ENCODE results near the gene UHRF2.
"Not testable (repeated sequence)": the region's sequence is repeated elsewhere in the genome, so short reads cannot be mapped to it uniquely, and the experiment has no call there.

UHRF2 gene

DNA sequence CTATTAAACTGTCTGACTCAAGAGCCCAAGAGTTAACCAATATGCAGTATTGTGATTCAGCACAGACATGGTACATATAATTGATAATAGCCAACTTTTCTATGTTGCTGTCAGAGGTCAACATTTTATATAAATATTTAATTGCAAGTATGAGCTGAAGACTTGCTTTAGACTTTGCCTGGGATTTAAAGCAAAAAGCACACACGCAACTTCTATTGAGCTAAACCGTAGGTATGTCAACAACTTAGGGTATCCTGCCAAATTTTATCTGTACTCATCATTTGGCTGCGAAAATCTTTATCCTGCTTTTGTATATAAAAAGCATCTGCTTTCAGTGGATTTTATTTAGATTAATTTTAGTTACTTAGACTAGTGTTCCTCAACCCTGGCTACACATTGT is 27.4 kb downstream of the UHRF2 start:
- Histone ChIP-seq H3K36me3 (peaks cover 32 to 99% (median 89%) of the 10 kb centered on the region in 11 experiments), H3K4me2 (no peak overlapping the region), H3K27ac (no peak overlapping the region), H3K4me1 (peaks cover 0 to 23% (median 6%) of the 10 kb centered on the region in 10 experiments; a peak in 9 of 20 replicates), H3K9ac (no peak overlapping the region), H3K4me3 (no peak overlapping the region), H4K20me1 (peaks cover 58 to 100% (median 100%) of the 10 kb centered on the region in 11 experiments), H3K9me3 (replicated peaks in 1 of 11) (no peaks in the 10 kb centered on the region), H3K27me3 (no peaks in the 10 kb centered on the region)
- no peak for TF ChIP-seq Cebpa-rat (IDR thresholded peaks at IDR 0.05)

DNA sequence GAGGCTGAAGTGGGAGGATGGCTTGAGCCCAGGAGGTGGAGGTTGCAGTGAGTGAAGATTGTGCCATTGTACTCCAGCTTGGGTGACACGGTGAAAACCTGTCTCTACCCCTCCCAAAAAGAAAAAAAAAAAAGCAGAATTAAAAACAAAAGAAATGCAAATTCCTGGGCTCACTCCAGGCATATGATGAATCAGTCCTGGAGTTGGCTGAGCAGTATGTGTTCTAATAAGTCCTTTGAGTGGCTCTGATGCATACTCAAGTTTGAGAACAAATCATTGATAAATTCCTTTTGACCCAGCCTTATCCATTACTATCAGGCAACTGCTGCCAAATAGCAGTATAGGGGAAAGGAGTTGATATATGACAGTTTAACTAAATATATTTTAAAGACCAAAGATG is 28.3 kb downstream of the UHRF2 start:
- Histone ChIP-seq H3K27ac (no peak overlapping the region), H3K4me3 (no peak overlapping the region), H3K27me3 (no peaks in the 10 kb centered on the region), H4K20me1 (peaks cover 66 to 100% (median 100%) of the 10 kb centered on the region in 11 experiments), H3K9me3 (replicated peaks in 1 of 11) (no peaks in the 10 kb centered on the region), H3K36me3 (peaks cover 38 to 99% (median 89%) of the 10 kb centered on the region in 11 experiments), H3K4me2 (no peak overlapping the region), H3K9ac (no peak overlapping the region), H3K4me1 (peaks cover 0 to 23% (median 6%) of the 10 kb centered on the region in 10 experiments; a peak in 9 of 20 replicates)
- TF ChIP-seq Cebpa-rat (IDR thresholded peaks at IDR 0.05): no peak

DNA sequence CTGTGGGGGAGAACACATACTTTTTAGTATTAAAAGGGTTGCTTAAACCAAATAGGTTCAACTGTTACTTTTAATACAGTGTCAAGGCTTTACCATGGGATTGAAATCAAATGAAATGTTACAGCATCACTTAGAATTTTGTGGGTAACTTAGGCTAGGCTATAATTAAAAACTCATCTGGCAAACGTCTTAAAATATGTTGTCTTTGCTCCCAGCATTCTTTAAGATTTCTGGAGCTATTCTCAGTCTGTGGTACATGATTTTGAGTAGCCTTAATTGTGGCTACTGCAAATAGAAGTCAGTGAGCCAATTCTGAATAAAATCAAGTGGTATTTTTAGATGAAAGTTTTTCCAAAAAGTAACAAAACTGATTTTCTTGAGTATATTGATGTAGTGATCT is 30.7 kb downstream of the UHRF2 start:
- H3K4me3 ChIP-seq: no peak overlapping the region
- H3K27me3 ChIP-seq: no peaks in the 10 kb centered on the region
- H4K20me1 ChIP-seq: peaks cover 51 to 100% (median 100%) of the 10 kb centered on the region in 11 experiments
- no peak for TF ChIP-seq Cebpa-rat (IDR thresholded peaks at IDR 0.05)
- no peak overlapping the region for H3K27ac ChIP-seq
- H3K36me3 ChIP-seq: peaks cover 28 to 99% (median 87%) of the 10 kb centered on the region in 11 experiments
- H3K9me3 ChIP-seq (replicated peaks in 1 of 11): no peaks in the 10 kb centered on the region
- peak overlapping the region in 2 of 11 experiments; percentile 52 to 70; a peak in 3 of 22 replicates for H3K4me2 ChIP-seq
- no peak overlapping the region for H3K9ac ChIP-seq
- peaks cover 0 to 20% (median 4%) of the 10 kb centered on the region in 10 experiments; a peak in 8 of 20 replicates for H3K4me1 ChIP-seq

DNA sequence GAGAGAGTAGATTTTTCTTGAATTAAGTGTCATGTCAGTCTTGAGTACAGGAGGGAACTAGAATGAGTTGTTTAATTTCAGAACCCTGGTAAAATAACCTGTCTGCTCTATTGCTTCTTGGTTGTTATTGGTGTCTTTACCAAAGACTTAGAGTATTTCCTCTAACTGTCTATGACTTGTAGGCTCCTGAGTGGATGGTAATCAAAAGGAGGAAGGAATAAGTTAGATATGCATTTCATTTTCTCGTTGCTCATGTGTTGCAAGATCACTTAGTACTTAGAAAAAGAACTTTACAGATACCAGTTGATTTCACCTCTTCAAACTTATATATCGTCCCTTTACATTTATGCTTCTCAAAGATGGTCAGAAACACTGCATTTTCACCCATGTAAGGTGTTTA is 31.1 kb downstream of the UHRF2 start:
- peak overlapping the region in 3 of 11 experiments; percentile 33 to 70 (median 52); a peak in 6 of 22 replicates for H3K4me2 ChIP-seq
- H4K20me1 ChIP-seq: peaks cover 52 to 100% (median 100%) of the 10 kb centered on the region in 11 experiments

DNA sequence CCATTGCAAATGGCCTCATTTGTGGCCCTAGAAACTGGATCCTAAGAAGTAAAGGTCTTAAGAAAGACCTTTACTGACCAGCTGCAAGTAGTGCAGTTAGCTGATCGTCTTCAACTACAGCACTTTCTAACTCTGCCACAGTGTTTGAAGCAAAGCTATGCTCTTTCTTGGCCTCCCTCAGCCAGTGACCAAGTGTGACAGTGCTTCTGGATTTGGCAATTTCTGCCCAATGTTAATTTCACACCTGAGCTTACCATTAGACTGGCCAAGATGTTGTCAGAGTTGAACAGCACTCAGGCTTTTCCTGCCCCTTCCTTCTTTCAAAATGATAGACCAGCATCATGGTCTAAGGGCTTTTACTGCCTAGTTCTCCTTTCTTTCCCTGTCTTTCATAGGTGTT is 36.1 kb downstream of the UHRF2 start:
- H3K4me2 ChIP-seq: no peak overlapping the region; a peak in 1 of 22 replicates
- peaks cover 37 to 100% (median 98%) of the 10 kb centered on the region in 11 experiments for H4K20me1 ChIP-seq
- H3K9ac ChIP-seq: no peak overlapping the region
- TF ChIP-seq Cebpa-rat (IDR thresholded peaks at IDR 0.05): no peak
- no peak overlapping the region for H3K4me3 ChIP-seq
- peaks cover 0 to 18% (median 0%) of the 10 kb centered on the region in 10 experiments; a peak in 6 of 20 replicates for H3K4me1 ChIP-seq
- peaks cover 34 to 99% (median 92%) of the 10 kb centered on the region in 11 experiments for H3K36me3 ChIP-seq
- no peaks in the 10 kb centered on the region for H3K27me3 ChIP-seq
- H3K27ac ChIP-seq: no peak overlapping the region
- H3K9me3 ChIP-seq (replicated peaks in 1 of 11): peaks cover 6 to 34% (median 24%) of the 10 kb centered on the region in 11 experiments; a peak in 21 of 22 replicates

More for the DNA sequence above, 31.1 kb downstream of the UHRF2 start:
- H3K4me3 ChIP-seq: no peak overlapping the region
- TF ChIP-seq Cebpa-rat (IDR thresholded peaks at IDR 0.05): no peak
- peaks cover 0 to 21% (median 3%) of the 10 kb centered on the region in 10 experiments; a peak in 8 of 20 replicates for H3K4me1 ChIP-seq
- H3K27ac ChIP-seq: peak overlapping the region in 2 of 11 experiments; percentile 7 to 49; a peak in 1 of 22 replicates
- no peak overlapping the region for H3K9ac ChIP-seq
- no peaks in the 10 kb centered on the region for H3K9me3 ChIP-seq (replicated peaks in 1 of 11)
- peaks cover 24 to 99% (median 89%) of the 10 kb centered on the region in 11 experiments for H3K36me3 ChIP-seq
- H3K27me3 ChIP-seq: no peaks in the 10 kb centered on the region

DNA sequence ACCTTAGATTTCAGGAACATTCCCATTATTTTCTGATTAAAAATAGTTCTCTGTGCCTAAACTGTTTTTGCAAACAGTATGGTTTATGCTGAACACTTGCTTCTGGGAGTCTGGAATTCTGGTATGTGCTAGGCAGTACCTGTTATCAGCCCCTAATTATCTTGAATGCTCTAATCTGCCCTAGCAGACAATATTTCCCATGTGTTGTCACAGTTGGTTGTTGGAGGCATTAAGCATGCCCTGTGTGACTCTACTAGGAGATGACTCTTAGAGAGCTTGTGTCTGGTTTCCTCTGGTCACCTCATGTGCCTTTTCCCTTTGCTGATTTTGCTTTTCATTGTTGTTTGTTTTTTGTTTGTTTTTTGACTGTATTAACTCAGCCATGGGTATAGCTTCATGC is 36.6 kb downstream of the UHRF2 start:
- TF ChIP-seq Cebpa-rat (IDR thresholded peaks at IDR 0.05): no peak
- H3K27ac ChIP-seq: 0 out of 22 replicates have a peak overlapping the region, but pooled peaks of 1 of the 11 experiments have one; percentile 33
- peaks cover 11 to 40% (median 30%) of the 10 kb centered on the region in 11 experiments; a peak in 21 of 22 replicates for H3K9me3 ChIP-seq (replicated peaks in 1 of 11)
- H3K4me3 ChIP-seq: no peak overlapping the region
- peaks cover 0 to 13% (median 0%) of the 10 kb centered on the region in 10 experiments; a peak in 5 of 20 replicates for H3K4me1 ChIP-seq
- no peaks in the 10 kb centered on the region for H3K27me3 ChIP-seq
- H4K20me1 ChIP-seq: peaks cover 32 to 100% (median 98%) of the 10 kb centered on the region in 11 experiments
- H3K4me2 ChIP-seq: 0 out of 22 replicates have a peak overlapping the region, but pooled peaks of 1 of the 11 experiments have one; percentile 4
- peaks cover 39 to 99% (median 95%) of the 10 kb centered on the region in 11 experiments for H3K36me3 ChIP-seq
- H3K9ac ChIP-seq: no peak overlapping the region

DNA sequence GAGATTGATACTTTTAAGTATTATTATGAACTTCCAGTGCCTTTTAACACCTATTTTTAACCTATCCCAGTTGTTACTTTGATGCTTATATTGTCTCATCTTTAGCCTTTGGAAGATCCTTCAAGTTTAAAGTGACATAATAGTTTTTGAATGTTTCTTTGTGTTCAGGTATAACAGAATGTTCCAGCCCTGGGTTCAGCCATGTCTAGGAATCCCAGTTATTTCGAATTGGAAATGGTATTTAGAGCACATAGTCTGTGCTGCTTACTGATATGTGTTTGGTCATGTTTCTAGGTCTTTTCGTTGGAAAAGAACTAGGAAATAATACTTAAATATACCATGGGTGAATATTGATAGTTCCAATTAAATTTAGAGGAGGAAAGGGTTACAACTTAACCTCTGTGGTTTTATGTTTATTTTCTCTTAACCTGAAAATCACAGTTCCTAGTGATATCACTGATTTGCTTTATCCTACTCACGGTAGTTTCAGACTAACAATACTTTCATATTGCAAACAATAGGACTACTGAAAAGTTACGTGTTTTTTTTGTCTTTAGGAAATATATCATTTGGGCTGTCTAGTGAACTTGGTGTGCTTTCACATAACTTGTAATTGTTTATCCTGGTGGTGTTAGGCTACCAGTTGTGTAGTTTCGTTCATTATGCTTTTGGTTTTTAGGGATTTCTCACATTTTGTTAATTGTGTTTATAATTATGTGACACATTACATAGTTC is 37.8 kb downstream of the UHRF2 start:
- Histone ChIP-seq H3K4me3 (no peak overlapping the region), H4K20me1 (peaks cover 24 to 100% (median 97%) of the 10 kb centered on the region in 11 experiments), H3K36me3 (peaks cover 36 to 99% (median 95%) of the 10 kb centered on the region in 11 experiments), H3K27ac (no peak overlapping the region), H3K4me1 (peaks cover 0 to 10% (median 0%) of the 10 kb centered on the region in 10 experiments; a peak in 2 of 20 replicates), H3K9me3 (replicated peaks in 1 of 11) (peaks cover 17 to 51% (median 42%) of the 10 kb centered on the region in 11 experiments), H3K9ac (no peak overlapping the region), H3K27me3 (no peaks in the 10 kb centered on the region), H3K4me2 (no peak overlapping the region)
- TF ChIP-seq Cebpa-rat (IDR thresholded peaks at IDR 0.05): no peak

DNA sequence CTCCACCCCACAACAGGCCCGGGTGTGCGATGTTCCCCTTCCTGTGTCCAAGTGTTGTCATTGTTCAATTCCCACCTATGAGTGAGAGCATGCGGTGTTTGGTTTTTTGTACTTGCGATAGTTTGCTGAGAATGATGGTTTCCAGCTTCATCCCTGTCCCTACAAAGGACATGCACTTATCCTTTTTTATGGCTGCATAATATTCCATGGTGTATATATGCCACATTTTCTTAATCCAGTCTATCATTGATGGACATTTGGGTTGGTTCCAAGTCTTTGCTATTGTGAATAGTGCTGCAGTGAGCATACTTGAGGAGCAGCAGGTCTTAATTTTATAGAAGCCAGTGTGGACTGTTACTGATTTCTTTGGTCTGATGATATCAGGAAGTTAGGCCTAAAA is 42.3 kb downstream of the UHRF2 start:
- H3K4me1 ChIP-seq, H3K27ac ChIP-seq, H3K4me3 ChIP-seq, H3K4me2 ChIP-seq, H3K27me3 ChIP-seq, H3K9ac ChIP-seq: not testable (repeated sequence)
- H3K36me3 ChIP-seq: peaks cover 25 to 98% (median 88%) of the 10 kb centered on the region in 11 experiments
- peaks cover 22 to 75% (median 59%) of the 10 kb centered on the region in 11 experiments for H3K9me3 ChIP-seq (replicated peaks in 1 of 11)
- H4K20me1 ChIP-seq: peaks cover 24 to 100% (median 95%) of the 10 kb centered on the region in 11 experiments; a peak in 21 of 22 replicates

DNA sequence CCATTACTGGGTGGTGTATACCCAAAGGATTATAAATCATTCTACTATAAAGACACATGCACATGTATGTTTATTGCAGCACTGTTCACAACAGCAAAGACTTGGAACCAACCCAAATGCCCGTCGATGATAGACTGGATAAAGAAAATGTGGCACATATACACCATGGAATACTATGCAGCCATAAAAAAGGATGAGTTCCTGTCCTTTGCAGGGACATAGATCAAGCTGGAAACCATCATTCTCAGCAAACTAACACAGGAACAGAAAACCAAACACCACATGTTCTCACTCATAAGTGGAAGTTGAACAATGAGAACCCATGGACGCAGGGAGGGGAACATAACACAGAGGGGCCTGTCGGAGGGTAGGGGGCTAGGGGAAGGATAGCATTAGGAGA is 45.7 kb downstream of the UHRF2 start:
- H3K4me2 ChIP-seq, H3K27me3 ChIP-seq, H3K27ac ChIP-seq, H3K4me1 ChIP-seq, H3K9ac ChIP-seq, H3K4me3 ChIP-seq: not testable (repeated sequence)
- H3K36me3 ChIP-seq: peaks cover 37 to 95% (median 85%) of the 10 kb centered on the region in 11 experiments
- peaks cover 27 to 98% (median 93%) of the 10 kb centered on the region in 11 experiments; a peak in 20 of 22 replicates for H4K20me1 ChIP-seq
- H3K9me3 ChIP-seq (replicated peaks in 1 of 11): peaks cover 20 to 50% (median 38%) of the 10 kb centered on the region in 11 experiments

All from BLaER1 treated with 17β-estradiol and CSF1 and Interleukin-3, amounts not matched to agents 10 nM and 100 nM (cell line).